ENCODE data around the gene FBLN2. TPM values are rescaled to one million over a fixed set of nuclear protein-coding genes. Genes with fewer than 3 reads are reported as not detected.
A peak's percentile ranks its signal among the peaks of the same experiment; 100 is the strongest.
"Not testable (repeated sequence)": the region's sequence is repeated elsewhere in the genome, so short reads cannot be mapped to it uniquely, and the experiment has no call there.

The FBLN2 gene
- total RNA-seq = 32.9 TPM
- long read RNA-seq, full-length matches to known transcripts = 60 of 93 reads
- long read RNA-seq, partial matches to known transcripts = 23 of 93 reads
- long read RNA-seq, other reads (novel, unspliced or antisense) = 10 of 93 reads

- Histone ChIP-seq H3K36me3 (no peaks in the 10 kb centered on the region), H3K9me3 (no peaks in the 10 kb centered on the region), H3K4me1 (peaks cover 10% of the 10 kb centered on the region), H3K4me3 (peak within 1 kb of the TSS; percentile 29), H3K27ac (no peak within 1 kb of the TSS), H3K27me3 (peaks cover 8% of the 10 kb centered on the region)
- no peak for TF ChIP-seq CTCF (IDR thresholded peaks at IDR 0.05)
- ATAC-seq = peak; percentile 84
- peak; percentile 72 for DNase-seq
- intact Hi-C loops (cut with DNase I) = no loop called here
These were observed at the start of gene FBLN2 for GRCh38 chr3:13548696-13549622. FBLN2 (plus strand) TSS chr3:13549125; CDS start chr3:13570356, 21,231 bp downstream.

GRCh38 chr3:13499246-13499645 is 49.7 kb upstream of the FBLN2 start:
- H3K4me1 ChIP-seq, H3K27ac ChIP-seq, H3K36me3 ChIP-seq, H3K27me3 ChIP-seq, H3K9me3 ChIP-seq, ATAC-seq, H3K4me3 ChIP-seq: not testable (repeated sequence)
- intact Hi-C loops (cut with DNase I) = loop anchor here (5.0 kb wide), 1 partner anchor 148 kb away; no protein-coding TSS in a partner anchor
- peak; percentile 49 for DNase-seq

- Histone ChIP-seq H3K4me1 (peaks cover 6% of the 10 kb centered on the region), H3K27ac (no peak overlapping the region), H3K36me3 (no peaks in the 10 kb centered on the region), H3K4me3 (no peak overlapping the region), H3K27me3 (no peaks in the 10 kb centered on the region), H3K9me3 (no peaks in the 10 kb centered on the region)
- ATAC-seq (no peak), DNase-seq (peak; percentile 56)
- TF ChIP-seq CTCF (IDR thresholded peaks at IDR 0.05) = peak; percentile 40
- intact Hi-C loops (cut with DNase I) = no loop called here
These were observed 48.6 kb upstream of the FBLN2 start for GRCh38 chr3:13500133-13500885.

- intact Hi-C loops (cut with DNase I) = no loop called here
- Histone ChIP-seq H3K4me3 (no peak overlapping the region), H3K36me3 (no peaks in the 10 kb centered on the region), H3K27me3 (no peaks in the 10 kb centered on the region), H3K9me3 (no peaks in the 10 kb centered on the region), H3K27ac (no peak overlapping the region), H3K4me1 (peaks cover 6% of the 10 kb centered on the region)
- no peak for ATAC-seq
- no peak for TF ChIP-seq CTCF (IDR thresholded peaks at IDR 0.05)
- DNase-seq = peak; percentile 45
These were observed 47.9 kb upstream of the FBLN2 start for GRCh38 chr3:13501056-13501455.

GRCh38 chr3:13501521-13501920 is 47.4 kb upstream of the FBLN2 start:
- Histone ChIP-seq H3K27me3 (no peaks in the 10 kb centered on the region), H3K4me1 (peaks cover 4% of the 10 kb centered on the region), H3K27ac (no peak overlapping the region), H3K9me3 (no peaks in the 10 kb centered on the region), H3K4me3 (no peak overlapping the region), H3K36me3 (no peaks in the 10 kb centered on the region)
- TF ChIP-seq CTCF (IDR thresholded peaks at IDR 0.05) = no peak
- intact Hi-C loops (cut with DNase I) = no loop called here
- no peak for ATAC-seq
- peak; percentile 40 for DNase-seq

All from upper lobe of right lung (tissue), 1 donor.